LHCN-M2 (cell line): ENCODE measurements around the gene SV2C. TPM values are rescaled to one million over a fixed set of nuclear protein-coding genes. Genes with fewer than 3 reads are reported as not detected.

Source experiments
- DNase-seq: peaks from one replicate; pipeline ENCODE4 v3.0.0-alpha.2; 2012; ENCODE audit warnings: low read depth
- total RNA-seq: library from RNA; depleted of rRNA; stranded (reverse); fragments of >200 nt; gene quantifications from 2 replicates; pipeline ENCODE4 v1.2.3, GENCODE V29; 2014

The SV2C gene
- total RNA-seq, 1 experiment from 2014 or later: not detected

DNA sequence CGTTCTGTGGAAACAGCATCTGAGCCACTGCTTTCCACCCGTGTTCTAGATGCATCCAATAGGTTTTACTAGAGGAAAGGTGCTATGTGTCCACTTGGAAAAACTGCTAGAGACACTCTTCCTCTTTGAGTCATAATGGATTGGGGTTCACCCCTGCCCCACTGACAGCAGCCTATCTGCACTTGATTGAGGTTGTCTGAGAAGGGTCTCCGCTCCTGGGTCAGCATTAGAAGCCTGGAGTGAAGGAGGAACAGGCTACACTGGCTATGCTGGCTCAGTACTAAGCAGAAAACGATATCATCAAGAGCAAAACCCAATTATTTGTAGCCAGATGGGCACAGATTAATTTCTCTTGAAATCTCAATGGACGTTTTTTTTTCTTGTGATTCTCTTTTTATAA lies 167.3 kb downstream of the SV2C start:
- no peak for DNase-seq

DNA sequence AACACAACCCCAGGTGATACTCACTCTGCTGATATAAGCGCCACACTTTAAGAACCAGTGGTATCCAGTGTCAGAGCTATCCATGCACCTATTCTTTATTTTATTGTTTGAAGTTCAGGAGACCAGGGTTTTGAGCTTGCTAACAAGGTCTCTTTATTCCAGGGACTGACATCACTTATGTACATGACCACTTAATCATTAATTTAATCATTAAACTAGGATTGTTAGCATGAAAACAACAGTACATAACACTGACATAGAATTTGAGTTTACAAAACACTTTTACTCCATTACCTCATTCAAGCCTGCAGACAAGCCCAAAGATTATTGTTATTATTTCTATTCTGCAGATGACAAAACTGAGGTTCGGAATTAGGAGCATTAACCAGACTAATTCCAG lies 168.5 kb downstream of the SV2C start:
- DNase-seq: no peak

DNA sequence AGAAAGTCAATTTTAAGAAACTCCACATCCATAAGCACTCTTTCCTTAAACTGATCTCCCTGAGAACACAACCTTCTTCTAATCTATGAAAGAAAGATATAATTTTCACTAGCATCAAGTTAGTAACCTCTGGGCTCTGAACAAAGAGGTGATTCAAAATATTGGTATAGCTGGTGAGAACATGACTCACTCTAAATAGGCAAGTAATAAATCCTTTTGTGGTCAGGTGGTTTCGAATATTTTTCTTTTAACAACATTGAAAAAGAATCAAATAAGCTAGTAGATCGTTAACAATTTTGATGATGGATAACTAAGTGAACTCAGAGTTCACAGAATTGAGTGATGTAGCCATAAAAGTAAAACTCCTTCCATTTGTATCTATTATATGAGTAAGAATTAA lies 169.3 kb downstream of the SV2C start:
- no peak for DNase-seq

DNA sequence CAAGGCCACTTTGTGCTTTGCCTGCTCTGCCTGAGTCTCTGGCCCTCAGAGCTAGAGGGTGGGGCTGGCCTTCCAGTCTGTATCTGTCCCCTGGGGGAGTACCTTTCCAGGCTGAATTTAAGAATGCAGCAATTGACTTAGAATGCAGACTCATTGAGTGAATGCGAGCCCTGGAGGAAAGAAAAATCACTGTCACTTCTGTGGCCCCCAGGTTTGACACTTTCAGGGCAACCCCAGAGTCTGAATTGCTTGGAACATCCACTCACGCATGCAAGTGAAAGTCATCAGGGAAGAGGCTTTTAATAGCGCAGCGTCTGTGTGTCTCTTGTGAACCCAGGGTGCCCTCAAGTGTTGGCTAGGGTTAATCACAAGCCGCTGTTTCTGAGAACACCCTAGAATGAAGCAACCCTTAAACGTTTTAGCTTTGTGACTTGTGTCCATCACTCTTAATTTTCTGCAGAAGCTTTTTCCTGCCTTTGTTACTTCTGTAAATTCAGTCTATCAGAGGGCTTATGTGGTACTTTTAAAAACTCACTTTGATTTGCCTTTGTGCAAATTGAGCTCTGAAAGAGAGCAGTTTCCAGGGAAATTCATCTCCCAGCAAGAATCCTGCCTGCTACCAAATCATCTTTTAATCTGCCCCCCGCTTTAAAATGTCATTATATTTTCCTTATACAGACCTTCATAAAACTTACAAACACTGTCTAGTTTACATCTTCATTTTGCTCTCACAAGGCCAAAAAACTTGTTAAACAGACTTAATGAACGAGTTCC lies 173.1 kb downstream of the SV2C start:
- peak; percentile 52 for DNase-seq

DNA sequence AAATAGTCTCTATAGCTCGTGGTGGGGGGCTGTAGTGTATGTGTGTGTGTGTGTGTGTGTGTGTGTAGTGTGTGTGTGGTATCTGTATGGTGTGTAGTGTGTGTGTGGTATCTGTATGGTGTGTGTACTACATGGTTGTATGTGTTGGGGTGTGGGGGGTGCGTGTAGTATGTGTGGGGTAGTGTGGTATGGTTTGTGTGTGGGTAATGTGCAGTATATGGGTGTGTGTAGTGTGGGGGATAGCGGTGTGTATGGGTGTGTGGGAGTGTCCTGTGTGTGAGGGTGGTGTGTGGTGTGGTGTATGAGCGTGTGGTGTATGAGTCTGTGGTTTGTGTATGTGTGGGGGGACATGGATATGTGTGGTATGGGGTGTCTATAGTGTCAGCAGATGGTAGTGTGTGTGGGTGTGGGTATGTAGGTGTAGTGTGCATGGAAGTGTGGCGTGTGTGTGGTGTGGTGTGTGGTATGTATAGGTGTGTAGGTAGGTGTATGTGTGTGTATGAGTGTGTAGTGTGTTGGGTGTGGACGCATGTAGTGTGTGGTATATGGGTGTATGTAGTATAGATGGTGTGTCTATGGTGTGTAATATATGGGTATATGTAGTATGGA lies 174.1 kb downstream of the SV2C start:
- no peak for DNase-seq

DNA sequence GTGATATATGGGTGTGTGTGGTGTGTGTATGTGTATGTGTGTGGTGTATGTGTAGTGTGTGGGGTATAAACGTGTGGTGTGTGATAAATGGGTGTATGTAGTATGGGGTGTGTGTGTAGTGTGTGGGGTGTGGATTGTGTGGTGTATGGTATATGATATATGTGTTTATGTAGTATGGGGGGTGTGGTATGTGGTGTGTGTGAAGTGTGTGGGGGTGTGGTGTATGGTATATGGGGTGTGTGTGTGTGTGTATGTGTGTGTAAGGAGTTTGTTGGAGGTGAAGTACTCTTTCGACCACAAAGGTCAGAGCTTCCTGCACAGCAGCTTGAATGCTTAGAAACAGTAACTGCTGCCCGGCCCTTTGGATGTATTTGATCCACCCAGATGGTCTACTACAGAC lies 174.7 kb downstream of the SV2C start:
- DNase-seq: no peak

DNA sequence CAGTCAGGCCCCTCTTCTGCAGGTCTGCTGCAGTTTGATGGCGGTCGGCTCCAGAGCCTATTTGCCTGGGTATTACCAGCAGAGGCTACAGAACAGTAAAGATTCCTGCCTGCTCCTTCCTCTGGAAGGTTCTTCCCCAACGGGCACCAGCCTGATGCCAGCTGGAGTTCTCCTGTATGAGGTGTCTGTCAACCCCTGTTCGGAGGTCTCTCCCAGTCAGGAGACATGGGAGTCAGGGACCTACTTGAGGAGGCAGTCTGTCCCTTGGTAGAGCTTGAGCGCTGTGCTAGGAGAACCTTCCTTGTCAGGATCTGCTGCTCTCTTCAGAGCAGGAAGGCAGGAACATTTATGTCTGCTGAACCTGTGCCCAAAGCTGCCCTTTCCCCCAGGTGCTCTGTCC lies 181.5 kb downstream of the SV2C start:
- DNase-seq: no peak

DNA sequence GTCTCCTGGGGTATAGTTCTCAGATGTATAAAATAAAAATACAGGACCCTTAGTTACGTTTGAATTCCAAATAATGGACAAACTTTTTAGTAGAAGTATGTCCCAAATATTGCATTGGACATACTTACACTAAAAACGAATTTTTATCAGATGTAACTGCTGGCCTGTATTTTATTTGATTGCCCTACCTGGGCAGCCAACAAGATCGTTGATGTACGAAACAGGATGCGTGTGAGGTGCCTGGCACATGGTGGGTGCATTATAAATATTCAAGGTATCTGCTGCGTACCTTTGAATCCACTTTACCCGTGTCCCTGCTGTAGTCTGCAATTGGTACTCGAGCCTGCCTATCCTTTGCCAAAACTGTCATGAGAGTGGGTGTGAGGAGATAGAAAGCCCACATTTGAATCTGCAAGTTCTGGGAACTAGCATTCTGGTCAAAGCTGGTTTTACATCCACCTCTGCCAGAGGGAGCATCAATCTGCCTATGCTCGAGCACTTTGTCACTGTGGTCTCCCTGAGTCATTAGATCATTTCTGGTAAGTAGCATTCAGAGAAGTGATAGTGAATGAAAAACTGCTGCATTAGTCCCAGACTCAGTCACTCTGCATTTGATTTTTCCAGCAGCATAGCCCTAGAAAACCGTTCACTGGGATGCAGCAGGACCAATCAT lies 186.2 kb downstream of the SV2C start:
- DNase-seq: no peak

DNA sequence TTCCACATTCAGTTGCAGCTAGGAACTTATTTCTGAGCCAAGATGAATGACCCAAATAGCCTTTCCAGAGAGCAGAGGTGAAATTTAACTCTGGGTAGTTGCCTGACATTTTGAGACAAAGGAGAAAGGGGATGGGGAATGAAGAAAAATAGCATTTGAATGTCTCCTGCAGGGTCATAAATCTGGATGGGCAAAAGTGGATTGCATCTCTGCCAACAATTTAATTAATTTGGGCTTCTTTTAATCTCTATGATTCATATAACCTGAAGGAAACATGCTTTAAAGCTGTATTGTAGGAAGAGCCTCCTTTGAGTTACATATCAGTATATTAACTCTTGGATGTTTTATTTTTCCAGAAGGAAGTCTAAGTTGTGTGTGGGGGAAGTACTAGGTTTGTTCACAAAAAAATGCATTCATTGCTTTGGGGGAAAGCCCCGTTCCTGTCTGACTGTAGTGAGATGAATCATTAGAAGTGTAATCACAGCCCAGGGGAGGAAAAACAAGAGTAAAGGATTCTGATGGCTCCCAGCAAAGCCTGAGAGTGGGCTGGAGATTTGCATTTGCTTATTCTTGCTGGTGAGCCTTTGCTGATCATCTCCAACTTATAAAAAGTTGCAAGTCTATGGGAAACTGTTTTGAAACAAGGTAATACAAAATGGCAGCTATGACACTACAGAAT lies 186.9 kb downstream of the SV2C start:
- DNase-seq: no peak

DNA sequence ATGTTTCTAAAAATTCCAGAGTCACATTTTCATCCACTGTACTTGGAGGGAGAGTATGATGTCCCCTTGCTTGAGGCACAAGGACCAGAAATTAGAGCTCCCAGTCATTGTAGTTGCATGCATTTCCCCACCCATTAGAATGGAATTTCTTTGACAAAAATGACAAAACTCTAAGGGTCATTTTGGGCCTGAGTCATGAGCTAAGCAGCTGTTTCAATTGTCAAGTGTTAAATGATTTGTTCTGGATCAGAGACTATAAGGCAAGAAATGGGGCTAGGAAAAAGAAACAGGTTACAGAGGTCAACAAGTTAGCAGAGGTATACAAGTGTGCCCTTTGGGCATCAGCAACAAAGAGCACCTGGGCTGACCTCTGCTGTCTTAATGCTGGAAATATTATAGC lies 188.7 kb downstream of the SV2C start:
- DNase-seq: no peak

DNA sequence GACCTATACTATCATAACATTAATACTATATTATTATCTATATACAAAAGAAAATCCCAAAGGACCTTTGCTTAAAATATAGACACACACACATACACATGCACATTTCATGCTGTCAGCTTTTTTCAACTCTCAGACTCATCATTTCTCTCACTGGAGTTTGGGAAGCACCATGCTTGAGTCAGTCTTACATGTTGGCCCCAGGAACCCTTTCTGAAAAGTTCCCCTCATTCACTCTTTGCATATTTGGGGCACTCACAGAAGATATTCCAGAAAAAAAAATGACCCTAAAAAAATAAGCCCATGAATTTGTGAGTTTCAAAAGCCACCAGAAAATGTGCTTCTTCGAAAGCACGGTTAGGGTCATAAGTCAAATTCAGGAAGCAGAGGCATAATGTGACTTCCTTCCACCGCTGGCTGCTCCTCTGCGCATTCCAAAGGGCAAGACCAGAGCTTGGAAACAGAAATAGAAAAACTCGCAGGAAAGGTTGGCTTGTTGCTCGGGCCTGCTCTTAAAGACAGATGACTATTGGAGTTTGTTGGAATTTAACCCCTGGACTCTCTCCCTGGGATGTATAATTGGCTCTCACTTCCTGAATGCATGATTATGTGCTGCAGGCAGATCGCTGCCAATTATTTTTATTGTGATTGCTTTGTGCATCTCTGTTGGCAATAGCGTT lies 190.2 kb downstream of the SV2C start:
- DNase-seq: no peak

DNA sequence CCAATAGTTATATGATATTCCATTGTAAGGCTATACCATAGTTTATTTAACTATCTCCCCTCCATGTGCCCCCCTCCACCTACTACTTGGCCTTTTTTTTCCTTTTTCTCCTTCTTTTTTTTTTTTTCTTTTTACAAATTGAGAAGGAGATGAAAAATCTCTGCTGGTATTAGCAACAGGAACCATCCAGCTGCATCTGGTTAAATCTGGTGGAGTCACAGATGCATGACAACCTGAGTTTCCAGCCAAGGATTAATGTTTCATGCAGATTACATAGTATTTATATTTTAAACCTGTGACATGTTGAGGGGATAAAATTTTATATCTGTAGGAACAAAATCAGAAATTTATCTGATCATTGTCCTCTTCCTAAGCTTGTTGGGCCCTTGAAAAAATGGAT lies 191.4 kb downstream of the SV2C start:
- no peak for DNase-seq

DNA sequence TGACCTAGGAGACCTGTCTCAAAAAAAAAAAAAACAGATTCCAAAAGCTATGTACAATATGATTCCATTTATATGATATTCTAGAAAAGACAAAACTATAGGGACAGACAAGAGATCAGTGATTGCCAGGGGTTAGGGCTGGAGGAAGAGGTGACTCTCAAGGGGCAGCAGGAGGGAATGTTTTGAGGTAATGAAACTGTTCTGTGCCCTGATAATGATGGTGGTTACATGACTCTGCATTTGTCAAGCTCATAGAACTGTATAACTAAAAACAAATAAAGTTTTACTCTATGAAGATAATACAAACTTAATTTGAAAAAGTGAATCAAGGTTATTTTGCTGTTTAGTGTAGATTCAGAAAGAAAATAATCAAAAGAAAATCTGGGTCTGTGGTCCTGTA lies 194.6 kb downstream of the SV2C start:
- no peak for DNase-seq

DNA sequence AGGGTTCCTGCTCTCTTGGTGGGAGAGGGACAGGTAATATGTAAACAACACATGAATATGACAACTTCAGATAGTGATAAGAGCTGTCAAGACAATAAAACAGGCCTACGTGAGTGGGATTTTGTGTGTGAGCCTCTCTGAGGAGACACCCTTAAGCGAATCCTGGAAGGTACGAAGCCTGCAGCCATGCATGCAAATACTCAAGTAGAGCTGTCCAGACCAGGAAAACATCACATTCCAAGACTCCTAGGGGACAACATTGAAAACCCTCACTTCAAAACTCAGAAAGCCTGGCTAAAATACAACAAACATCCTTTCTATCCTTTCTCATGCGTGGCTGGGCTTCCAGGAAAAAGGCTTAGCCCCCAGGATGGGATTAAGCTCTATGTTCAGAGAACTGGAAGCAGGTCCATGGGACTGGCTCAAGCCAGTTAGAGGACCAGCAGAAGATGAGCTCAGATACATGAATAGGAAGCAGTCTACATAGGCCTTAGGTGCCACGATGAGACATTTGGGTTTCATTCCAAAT lies 195.1 kb downstream of the SV2C start:
- DNase-seq: no peak

DNA sequence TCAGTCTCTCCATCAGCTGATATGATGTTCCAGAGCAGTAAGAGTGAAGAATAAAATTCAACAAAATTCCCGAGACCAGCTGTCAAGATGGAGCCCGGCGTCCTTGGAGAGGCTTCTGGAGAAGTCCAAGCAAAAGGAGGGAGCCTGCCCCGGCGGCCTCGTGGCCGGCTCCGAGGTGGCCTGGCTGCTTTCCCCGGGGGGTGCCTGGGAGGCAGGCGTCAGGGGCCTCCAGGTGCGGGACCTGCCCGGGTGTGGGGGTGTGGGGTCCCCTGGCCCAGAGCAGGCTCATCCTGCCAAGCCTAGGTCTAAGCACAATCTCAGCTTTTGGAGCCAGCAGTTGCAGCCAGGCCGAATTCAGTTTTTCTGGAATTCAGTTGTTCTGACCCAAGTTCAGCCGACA lies 197.3 kb downstream of the SV2C start:
- DNase-seq: no peak

DNA sequence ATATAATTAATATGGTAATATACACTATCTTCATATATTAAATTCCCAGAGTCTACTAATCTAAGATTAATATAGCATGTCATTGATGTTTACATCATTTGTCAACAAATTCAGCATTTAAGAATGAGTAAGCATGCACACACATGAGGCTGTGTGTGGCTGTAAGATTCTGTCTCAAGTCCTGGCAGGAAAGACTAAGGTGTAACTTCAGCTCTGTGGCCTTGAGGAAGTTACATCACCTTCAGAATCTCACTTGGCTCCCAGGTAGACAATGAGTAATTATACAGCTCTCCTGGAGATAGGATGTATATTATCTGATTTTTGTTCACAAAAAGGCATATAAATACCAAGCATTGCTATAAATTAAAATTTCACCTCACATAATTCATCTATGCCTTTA lies 200.5 kb downstream of the SV2C start:
- DNase-seq: no peak

DNA sequence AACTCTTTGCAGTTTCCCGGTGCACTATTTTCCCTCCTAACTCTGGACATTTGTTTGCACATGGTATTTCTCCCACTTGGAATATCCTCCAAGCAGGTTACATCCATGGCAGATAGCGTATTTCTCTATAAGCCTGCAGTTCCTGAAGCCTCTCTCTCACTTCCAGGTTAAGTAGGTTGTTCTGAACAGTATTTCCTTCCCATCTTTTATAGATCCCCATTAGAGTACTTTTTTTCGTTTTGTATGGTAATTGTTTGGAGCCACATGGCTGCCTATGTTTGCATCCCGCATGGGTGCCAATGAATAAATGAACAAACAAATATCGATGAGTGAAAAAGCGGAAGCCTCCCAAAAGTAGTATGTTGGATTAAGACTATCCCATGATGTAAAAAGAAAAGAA lies 206.5 kb downstream of the SV2C start:
- DNase-seq: no peak

DNA sequence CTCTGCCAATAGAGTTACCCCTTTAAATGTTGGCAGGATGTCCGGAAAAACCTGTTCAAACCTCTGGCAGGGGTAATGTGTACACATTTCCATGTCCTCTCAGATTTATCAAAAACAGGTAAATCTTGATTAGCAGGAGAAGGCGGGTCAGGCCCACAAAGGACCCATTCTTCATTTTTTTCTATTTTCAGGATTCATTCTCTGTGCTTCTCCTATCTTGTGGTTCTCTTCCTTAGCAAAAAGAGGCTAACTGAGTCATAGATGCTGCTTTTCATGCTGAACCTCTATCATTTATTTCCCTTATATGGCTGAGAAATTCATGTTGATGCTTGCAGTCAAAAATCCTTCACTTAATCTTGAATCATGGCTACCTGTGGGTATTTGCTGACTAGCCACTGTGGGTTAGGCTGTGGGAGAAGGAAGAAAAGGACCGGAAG lies 207.2 kb downstream of the SV2C start:
- DNase-seq: no peak

DNA sequence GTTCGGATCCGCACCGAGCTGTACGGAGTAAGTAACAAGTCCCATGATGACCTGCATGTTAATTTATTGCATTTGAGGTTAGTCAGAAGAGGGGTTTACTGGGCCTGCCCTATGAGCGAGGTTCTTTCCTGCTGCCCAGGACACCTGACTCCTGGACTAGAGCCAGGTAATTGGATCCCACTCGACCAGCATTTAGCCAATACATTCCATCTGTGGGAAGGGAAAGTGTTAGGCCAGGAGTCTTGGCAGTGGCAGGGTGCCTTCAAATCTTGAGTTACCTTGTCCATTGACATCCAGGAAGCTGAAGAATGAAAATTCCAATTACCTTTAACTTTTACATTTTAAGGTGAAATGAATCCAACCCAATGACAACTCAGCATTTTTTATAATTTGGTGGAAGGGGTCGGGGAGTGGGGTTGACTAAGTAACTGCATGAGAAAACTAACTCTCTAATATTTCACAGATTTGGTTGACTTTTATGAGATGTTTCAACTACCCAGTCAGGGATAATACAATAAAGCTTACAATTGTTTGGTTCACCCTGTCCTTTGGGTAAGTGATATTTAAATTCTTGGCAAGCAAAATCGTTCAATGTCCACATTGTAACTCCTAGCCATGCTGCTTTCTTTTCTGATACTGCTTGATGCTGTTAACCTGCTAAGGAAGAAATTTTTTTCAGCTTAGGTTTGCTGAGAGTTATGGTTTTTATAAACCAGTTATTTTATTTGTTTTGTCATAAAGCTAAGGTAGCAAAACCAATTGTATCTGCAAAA lies 208.3 kb downstream of the SV2C start:
- DNase-seq: no peak

DNA sequence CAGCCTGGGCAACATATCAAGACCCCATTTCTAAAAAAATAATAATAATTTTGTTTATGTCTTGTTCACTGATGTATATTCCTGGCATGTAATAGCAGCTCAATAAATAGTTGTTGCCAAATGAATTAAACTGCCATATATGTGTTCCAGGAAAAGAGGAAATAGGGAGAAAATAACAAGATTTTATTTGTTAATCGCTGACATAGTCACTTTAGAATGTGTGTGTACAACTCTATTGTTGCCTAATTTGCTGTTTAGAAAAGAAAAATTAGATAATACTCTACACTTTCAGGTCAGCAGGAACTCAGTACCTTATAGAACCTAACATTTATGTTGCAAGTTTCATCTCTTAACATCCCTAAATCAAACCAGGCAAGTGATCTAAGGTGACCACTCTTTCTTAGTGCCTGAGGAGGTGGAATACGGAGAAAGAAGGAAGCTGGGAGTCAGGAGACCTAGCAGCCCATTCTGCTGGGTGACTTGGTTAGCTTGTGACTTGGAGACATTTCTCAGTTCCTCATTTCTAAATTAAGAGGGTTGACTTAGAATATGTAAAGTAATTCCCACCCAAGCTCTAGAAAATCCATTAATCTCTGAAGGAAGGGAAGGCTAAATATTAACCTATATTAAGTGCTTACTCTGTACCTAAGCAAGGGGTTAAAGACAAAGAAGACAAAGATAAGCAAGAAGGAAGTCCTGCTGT lies 209.6 kb downstream of the SV2C start:
- DNase-seq: no peak
